ENCODE results near the gene SLC38A1. TPM values are rescaled to one million over a fixed set of nuclear protein-coding genes. Genes with fewer than 3 reads are reported as not detected.

SLC38A1 gene
- total RNA-seq, 2 experiments from 2014 or later, result 180 to 219 TPM

GRCh38 chr12:46242569-46242968 lies 26.3 kb downstream of the SLC38A1 start:
- POLR2A ChIA-PET, result no interaction called here
- CTCF ChIA-PET, result interaction anchor here (1.3 kb wide), 1 partner anchor 24 kb away, joined by 3 read pairs; no protein-coding TSS in a partner anchor
- Mint-ChIP-seq H3K4me1 (peaks cover 65% of the 10 kb centered on the region), H3K36me3 (ENCODE audit: low read depth) (peaks cover 95% of the 10 kb centered on the region), H3K27me3 (no peaks in the 10 kb centered on the region), H3K4me3 (no peak overlapping the region), H3K27ac (no peak overlapping the region), H3K9me3 (peaks cover 10% of the 10 kb centered on the region)
- no peak for DNase-seq

GRCh38 chr12:46240436-46240835 lies 28.4 kb downstream of the SLC38A1 start:
- CTCF ChIA-PET, result no interaction called here
- H3K9me3 Mint-ChIP-seq, result peaks cover 4% of the 10 kb centered on the region
- H3K27me3 Mint-ChIP-seq, result no peaks in the 10 kb centered on the region
- no peak overlapping the region for H3K27ac Mint-ChIP-seq
- no peak overlapping the region for H3K4me3 Mint-ChIP-seq
- peaks cover 94% of the 10 kb centered on the region for H3K36me3 Mint-ChIP-seq (ENCODE audit: low read depth)
- no peak for DNase-seq
- POLR2A ChIA-PET, result no interaction called here
- peaks cover 59% of the 10 kb centered on the region for H3K4me1 Mint-ChIP-seq

GRCh38 chr12:46238821-46239220 lies 30.0 kb downstream of the SLC38A1 start:
- no peak for DNase-seq
- CTCF ChIA-PET, result interaction anchor here (0.9 to 1.0 kb wide), 2 partner anchors 22 to 29 kb away, joined by 4 to 6 read pairs; no protein-coding TSS in a partner anchor
- Mint-ChIP-seq H3K36me3 (ENCODE audit: low read depth) (peaks cover 90% of the 10 kb centered on the region), H3K4me3 (no peak overlapping the region), H3K27me3 (no peaks in the 10 kb centered on the region), H3K4me1 (peaks cover 60% of the 10 kb centered on the region), H3K27ac (no peak overlapping the region), H3K9me3 (peaks cover 3% of the 10 kb centered on the region)
- POLR2A ChIA-PET, result no interaction called here

GRCh38 chr12:46237371-46238045 lies 31.3 kb downstream of the SLC38A1 start:
- ChIA-PET POLR2A (no interaction called here), CTCF (interaction anchor here (0.6 to 1.5 kb wide), 3 partner anchors 10 to 291 kb away, joined by 3 to 6 read pairs (median 4); no protein-coding TSS in a partner anchor)
- no peaks in the 10 kb centered on the region for H3K27me3 Mint-ChIP-seq
- H3K4me1 Mint-ChIP-seq, result peaks cover 56% of the 10 kb centered on the region
- H3K9me3 Mint-ChIP-seq, result peaks cover 2% of the 10 kb centered on the region
- DNase-seq, result no peak
- H3K27ac Mint-ChIP-seq, result no peak overlapping the region
- H3K4me3 Mint-ChIP-seq, result no peak overlapping the region
- peaks cover 84% of the 10 kb centered on the region for H3K36me3 Mint-ChIP-seq (ENCODE audit: low read depth)

GRCh38 chr12:46234000-46234399 lies 34.8 kb downstream of the SLC38A1 start:
- peaks cover 2% of the 10 kb centered on the region for H3K9me3 Mint-ChIP-seq
- no peak overlapping the region for H3K4me3 Mint-ChIP-seq
- no peak overlapping the region for H3K27ac Mint-ChIP-seq
- CTCF ChIA-PET, result no interaction called here
- no peak for DNase-seq
- POLR2A ChIA-PET, result no interaction called here
- no peaks in the 10 kb centered on the region for H3K27me3 Mint-ChIP-seq
- peaks cover 60% of the 10 kb centered on the region for H3K4me1 Mint-ChIP-seq
- H3K36me3 Mint-ChIP-seq (ENCODE audit: low read depth), result peaks cover 80% of the 10 kb centered on the region

- Mint-ChIP-seq H3K27ac (no peak overlapping the region), H3K4me1 (peaks cover 55% of the 10 kb centered on the region), H3K36me3 (ENCODE audit: low read depth) (peaks cover 80% of the 10 kb centered on the region), H3K27me3 (no peaks in the 10 kb centered on the region), H3K9me3 (peaks cover 2% of the 10 kb centered on the region), H3K4me3 (no peak overlapping the region)
- CTCF ChIA-PET, result no interaction called here
- POLR2A ChIA-PET, result no interaction called here
- DNase-seq, result no peak
These were observed 35.4 kb downstream of the SLC38A1 start for GRCh38 chr12:46233423-46233822.

GRCh38 chr12:46230983-46231382 lies 37.9 kb downstream of the SLC38A1 start:
- Mint-ChIP-seq H3K4me3 (no peak overlapping the region), H3K27me3 (no peaks in the 10 kb centered on the region), H3K9me3 (peaks cover 2% of the 10 kb centered on the region), H3K4me1 (peaks cover 51% of the 10 kb centered on the region), H3K36me3 (ENCODE audit: low read depth) (peaks cover 79% of the 10 kb centered on the region), H3K27ac (peak overlapping the region; percentile 60)
- ChIA-PET CTCF (interaction anchor here (1.0 to 1.4 kb wide), 3 partner anchors 14 to 21 kb away, joined by 3 to 4 read pairs (median 3); no protein-coding TSS in a partner anchor), POLR2A (no interaction called here)
- no peak for DNase-seq

GRCh38 chr12:46230306-46230705 lies 38.5 kb downstream of the SLC38A1 start:
- H3K27me3 Mint-ChIP-seq, result no peaks in the 10 kb centered on the region
- CTCF ChIA-PET, result interaction anchor here (1.0 kb wide), 2 partner anchors 13 to 21 kb away, joined by 3 read pairs; no protein-coding TSS in a partner anchor
- H3K4me3 Mint-ChIP-seq, result no peak overlapping the region
- POLR2A ChIA-PET, result no interaction called here
- no peak overlapping the region for H3K27ac Mint-ChIP-seq
- H3K9me3 Mint-ChIP-seq, result peaks cover 2% of the 10 kb centered on the region
- no peak for DNase-seq
- peaks cover 79% of the 10 kb centered on the region for H3K36me3 Mint-ChIP-seq (ENCODE audit: low read depth)
- peaks cover 49% of the 10 kb centered on the region for H3K4me1 Mint-ChIP-seq

GRCh38 chr12:46227616-46228015 lies 41.2 kb downstream of the SLC38A1 start:
- no peaks in the 10 kb centered on the region for H3K27me3 Mint-ChIP-seq
- no peak for DNase-seq
- peak overlapping the region; percentile 64 for H3K27ac Mint-ChIP-seq
- no peak overlapping the region for H3K4me3 Mint-ChIP-seq
- CTCF ChIA-PET, result interaction anchor here (1.1 to 1.5 kb wide), 4 partner anchors 10 to 40 kb away, joined by 3 to 6 read pairs (median 4); no protein-coding TSS in a partner anchor
- peaks cover 3% of the 10 kb centered on the region for H3K9me3 Mint-ChIP-seq
- H3K36me3 Mint-ChIP-seq (ENCODE audit: low read depth), result peaks cover 88% of the 10 kb centered on the region
- H3K4me1 Mint-ChIP-seq, result peaks cover 59% of the 10 kb centered on the region
- POLR2A ChIA-PET, result no interaction called here

DNA sequence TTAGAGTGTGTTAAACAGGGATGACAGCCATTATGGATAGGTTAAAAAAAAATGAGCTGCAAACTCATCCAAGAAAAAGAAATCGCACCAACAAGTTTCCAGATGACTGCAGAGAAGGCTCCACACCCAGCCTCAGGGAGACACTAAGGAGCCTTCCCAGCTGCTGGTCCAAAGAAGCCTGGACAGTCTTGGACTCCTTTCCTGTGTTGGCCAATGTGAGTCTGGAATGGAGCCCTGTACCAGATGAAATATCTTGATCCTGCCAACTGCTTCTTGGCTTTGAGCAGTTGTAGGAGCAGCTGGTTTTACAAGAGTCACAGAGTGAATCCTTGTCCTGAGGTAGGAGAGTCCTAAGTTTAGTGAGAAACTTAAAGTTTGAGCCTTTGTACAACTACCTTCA lies 44.5 kb downstream of the SLC38A1 start:
- H3K4me3 Mint-ChIP-seq, result no peak overlapping the region
- peaks cover 75% of the 10 kb centered on the region for H3K4me1 Mint-ChIP-seq

GRCh38 chr12:46223047-46223446 lies 45.8 kb downstream of the SLC38A1 start:
- CTCF ChIA-PET, result interaction anchor here (0.6 kb wide), 1 partner anchor 410 kb away, joined by 3 read pairs; no protein-coding TSS in a partner anchor
- Mint-ChIP-seq H3K4me3 (peak overlapping the region; percentile 42), H3K27ac (peak overlapping the region; percentile 97), H3K9me3 (peaks cover 7% of the 10 kb centered on the region), H3K36me3 (ENCODE audit: low read depth) (peaks cover 96% of the 10 kb centered on the region), H3K27me3 (no peaks in the 10 kb centered on the region), H3K4me1 (peaks cover 83% of the 10 kb centered on the region)
- POLR2A ChIA-PET, result no interaction called here
- DNase-seq, result no peak

More for the DNA sequence above, 44.5 kb downstream of the SLC38A1 start:
- H3K27ac Mint-ChIP-seq, result peak overlapping the region; percentile 25
- peaks cover 3% of the 10 kb centered on the region for H3K9me3 Mint-ChIP-seq
- peaks cover 94% of the 10 kb centered on the region for H3K36me3 Mint-ChIP-seq (ENCODE audit: low read depth)
- DNase-seq, result no peak
- no peaks in the 10 kb centered on the region for H3K27me3 Mint-ChIP-seq
- ChIA-PET POLR2A (interaction anchor here (0.6 kb wide), 2 partner anchors 9 to 42 kb away, joined by 3 read pairs; no protein-coding TSS in a partner anchor), CTCF (interaction anchor here (0.6 to 2.2 kb wide), 3 partner anchors 9 to 219 kb away, joined by 3 to 5 read pairs (median 4); partner anchors contain the start of gene SLC38A1)

- Mint-ChIP-seq H3K27ac (peak overlapping the region; percentile 97), H3K4me1 (peaks cover 83% of the 10 kb centered on the region), H3K4me3 (peak overlapping the region; percentile 42), H3K27me3 (no peaks in the 10 kb centered on the region), H3K36me3 (ENCODE audit: low read depth) (peaks cover 96% of the 10 kb centered on the region), H3K9me3 (peaks cover 7% of the 10 kb centered on the region)
- POLR2A ChIA-PET, result no interaction called here
- CTCF ChIA-PET, result interaction anchor here (0.6 kb wide), 1 partner anchor 410 kb away, joined by 3 read pairs; no protein-coding TSS in a partner anchor
- DNase-seq, result no peak
These were observed 46.2 kb downstream of the SLC38A1 start for GRCh38 chr12:46222636-46223035.
